NK-92 (cell line): ENCODE results near the gene CHRD.
"Not testable (repeated sequence)": the region's sequence is repeated elsewhere in the genome, so short reads cannot be mapped to it uniquely, and the experiment has no call there.

Source experiments
- DNase-seq: peaks from one replicate; lab custom pipeline; 2025; ENCODE audit not compliant: unreplicated experiment; lab: John Stamatoyannopoulos, UW

Gene CHRD

DNA sequence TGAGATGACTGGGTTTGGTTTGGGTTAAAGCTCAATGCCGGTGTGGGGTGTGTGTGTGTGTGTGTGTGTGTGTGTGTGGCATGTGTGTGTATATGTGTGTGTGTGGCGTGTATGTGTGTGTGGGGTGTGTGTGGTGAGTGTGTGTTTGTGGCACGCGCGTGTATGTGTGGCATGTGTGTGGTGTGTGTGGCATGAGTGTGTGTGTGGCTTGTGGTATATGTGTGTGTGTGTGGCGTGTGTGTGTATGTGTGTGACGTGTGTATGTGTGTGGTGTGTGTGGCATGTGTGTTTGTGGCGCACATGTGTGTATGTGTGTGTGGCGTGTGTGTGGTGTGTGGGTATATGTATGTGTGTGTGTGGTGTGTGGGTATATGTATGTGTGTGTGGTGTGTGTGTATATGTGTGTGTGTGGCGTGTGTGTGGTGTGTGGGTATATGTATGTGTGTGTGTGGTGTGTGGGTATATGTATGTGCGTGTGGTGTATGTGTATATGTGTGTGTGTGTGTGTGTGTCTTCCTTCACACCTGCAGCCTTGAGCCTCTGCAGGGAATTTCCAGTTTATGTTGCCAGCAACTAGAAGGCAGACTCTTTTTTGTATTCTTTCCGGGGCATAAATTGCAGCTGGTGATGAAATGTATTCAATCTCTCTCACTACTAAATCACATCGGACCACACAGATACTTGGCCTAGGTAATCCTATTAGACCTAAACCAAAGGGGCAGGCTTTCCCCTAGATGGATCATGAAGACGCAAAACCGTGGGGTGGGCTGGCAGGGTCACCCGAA is 34.8 kb downstream of the CHRD start:
- no peak for DNase-seq

DNA sequence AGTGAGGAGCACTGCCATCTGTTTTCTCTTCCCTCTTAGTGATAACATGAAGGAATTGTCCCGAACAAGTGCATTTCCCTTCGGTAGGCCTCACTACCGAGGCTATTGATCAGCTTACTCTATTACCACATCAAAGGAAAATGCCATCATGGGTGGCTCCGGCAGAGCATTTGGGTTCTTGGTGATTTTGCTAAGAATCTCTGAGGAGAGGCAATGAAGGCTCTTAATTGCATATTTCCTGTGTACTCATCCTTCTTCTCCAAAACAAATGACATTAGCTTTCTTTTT is 35.3 kb downstream of the CHRD start:
- DNase-seq = no peak

DNA sequence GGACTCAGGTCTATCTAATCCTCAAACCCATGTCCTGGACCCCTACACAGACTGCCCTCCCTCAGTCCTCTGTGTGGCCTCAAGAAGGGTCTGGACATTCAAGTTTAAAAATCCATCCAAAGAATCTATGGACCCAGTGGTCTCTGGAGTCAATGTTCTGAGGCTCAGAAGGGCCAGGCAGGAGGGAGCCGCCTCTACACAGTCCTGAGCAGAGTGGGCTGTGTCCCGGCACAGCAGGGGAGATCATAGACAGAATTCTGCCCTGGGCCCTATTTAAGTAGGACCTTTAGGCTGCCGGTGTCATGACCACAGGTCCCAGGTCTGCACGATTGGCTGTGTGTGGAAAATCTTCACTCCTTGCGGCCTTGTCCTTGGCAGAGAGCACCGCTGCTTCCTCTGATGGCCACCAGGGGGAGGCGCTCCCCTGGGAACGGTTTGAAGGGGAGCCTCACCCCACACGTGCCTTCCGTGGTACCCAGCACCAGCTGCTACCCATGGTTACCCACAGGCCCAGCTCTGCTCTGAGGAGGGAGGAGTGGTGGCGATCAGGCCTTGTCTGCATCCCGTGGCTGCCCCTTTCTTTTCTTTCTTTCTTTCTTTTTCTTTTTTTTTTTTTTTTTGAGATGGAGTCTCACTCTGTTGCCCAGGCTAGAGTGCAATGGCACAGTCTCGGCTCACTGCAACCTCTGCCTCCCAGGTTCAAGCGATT is 37.9 kb downstream of the CHRD start:
- DNase-seq = no peak

DNA sequence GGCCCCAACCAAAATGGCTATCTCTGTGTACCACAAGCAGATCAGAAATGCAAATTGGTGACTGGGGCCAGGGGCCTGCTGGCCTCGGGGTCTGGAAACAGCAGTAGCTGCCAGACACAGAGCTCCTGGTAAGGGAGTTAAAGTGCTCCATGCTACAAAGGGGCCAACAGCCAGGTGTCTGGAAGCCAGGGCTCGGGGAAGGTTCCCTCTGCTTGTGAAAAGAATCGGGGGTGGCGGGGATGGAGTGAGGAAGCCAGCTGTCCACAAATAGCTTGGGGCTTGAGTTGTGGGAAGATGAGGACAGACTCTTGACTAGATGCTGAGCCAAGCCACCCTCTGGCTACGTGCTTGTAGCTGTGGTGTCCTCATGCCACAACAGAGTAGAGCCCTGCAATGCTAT is 39.3 kb downstream of the CHRD start:
- DNase-seq = no peak

DNA sequence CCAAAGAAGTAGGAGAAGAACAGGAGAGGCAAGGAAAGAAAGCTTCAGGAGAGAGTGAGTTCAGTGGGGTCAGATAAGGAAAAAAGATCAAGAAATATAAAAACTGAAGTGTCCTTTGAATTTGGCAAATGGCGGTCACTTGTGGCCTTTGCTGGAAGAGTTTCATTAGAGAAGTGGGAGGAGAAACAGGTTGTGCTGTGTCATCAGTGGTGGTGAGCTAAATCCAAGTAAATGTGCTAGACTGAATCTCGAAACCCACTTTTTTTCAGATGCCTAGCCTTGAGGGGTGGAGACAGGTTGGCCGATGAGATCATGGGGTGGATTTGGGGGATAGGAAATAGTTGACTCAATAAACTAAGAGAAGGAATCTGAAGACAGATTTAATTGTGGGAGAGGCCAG is 43.7 kb downstream of the CHRD start:
- no peak for DNase-seq

DNA sequence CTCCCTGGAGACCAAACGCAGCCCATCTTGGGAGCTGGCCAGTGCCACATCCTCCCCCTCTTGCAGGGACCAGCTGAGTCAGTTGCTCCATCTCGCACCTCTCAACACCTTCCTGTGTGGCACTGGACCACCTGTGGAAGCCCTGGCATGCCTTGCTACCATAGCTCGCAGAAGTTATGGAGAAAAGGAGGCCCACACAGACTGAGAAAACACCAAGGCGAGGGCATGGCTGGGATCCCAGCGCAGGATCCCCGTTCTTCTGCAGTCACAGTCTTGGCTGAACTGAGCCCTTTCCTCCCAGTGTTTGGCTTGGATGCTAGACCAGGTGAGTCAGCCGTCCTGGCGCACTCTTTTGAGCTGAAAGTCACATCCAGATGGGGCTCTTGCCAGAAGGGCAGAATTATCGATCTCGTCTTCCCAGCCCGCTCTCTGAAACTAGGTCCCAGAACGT is 46.9 kb downstream of the CHRD start:
- DNase-seq = no peak

DNA sequence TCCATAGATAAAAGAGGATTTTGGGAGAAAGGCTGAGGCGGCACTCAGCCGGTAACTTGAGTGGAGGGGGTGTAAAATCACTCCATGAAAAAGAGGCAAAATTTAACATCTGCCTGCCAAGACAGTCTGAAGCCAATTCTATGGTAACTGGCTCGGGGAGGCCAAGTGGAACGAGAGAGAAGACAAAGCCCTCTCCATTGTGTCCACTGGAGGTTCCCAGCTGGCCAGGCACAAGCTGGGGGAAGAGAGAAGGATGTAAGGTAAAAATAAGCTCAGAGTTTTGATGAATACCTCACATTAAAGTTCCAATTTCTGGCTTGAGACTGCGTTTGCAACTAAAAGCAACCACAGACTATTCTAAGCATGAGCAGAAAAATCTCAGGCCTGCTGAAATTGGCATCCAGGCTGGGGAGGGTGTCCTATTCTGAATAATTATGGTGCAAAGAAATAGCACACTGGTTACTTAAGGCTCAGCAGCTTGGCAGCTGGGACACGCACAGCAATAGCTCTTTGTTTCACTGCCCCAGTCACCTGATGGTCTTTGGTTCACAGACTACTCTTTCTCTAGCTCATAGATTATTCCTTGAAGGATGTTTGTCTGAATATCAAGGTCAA is 48.8 kb downstream of the CHRD start:
- DNase-seq = no peak

DNA sequence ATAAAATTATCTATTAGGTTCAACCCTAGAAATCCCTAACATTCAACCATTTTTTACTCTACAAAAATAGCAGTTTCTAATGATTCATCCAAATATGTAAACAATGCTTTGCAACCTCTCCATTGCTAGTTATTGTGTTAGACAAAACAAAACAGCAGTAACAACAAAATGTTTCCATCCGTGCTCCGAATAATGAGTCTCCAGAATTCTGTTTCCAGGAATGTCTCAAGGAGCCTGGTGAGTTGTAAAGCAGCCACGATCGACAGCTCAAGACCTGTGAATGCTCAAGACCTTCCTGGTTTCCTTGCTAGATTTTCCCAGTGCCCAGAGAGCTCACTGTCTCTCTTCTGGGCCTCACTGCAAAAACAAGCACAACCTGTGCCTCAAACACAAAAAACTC is 49.9 kb downstream of the CHRD start:
- DNase-seq = no peak

DNA sequence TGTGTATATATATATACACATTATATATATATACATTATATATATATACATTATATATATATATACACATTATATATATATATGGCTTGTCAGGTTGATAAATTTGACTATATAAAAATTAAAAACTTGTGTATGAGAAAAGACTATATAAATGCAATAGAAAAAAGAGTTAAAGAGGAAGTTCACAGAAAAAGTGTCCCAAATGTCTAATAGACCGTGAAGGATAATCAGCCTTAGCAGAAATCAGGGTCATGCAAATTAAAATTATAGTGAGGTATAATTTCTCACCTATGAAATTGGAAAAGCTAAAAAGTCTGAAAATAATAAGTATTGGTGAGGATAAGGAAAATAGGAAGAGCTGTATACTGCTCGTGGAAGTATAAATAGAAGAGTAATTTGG is 51.1 kb downstream of the CHRD start:
- DNase-seq = no peak

DNA sequence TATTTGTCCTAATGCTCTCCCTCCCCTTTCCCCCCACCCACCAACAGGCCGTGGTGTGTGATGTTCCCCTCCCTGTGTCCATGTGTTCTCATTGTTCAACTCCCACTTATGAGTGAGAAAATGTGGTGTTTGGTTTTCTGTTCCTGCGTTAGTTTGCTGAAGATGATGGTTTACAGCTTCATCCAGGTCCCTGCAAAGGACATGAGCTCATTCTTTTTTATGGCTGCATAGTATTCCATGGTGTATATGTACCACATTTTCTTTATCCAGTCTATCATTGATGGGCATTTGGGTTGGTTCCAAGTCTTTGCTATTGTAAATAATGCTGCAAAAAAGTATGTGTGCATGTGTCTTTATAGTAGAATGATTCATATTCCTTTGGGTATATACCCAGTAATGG is 53.3 kb downstream of the CHRD start:
- DNase-seq = not testable (repeated sequence)

DNA sequence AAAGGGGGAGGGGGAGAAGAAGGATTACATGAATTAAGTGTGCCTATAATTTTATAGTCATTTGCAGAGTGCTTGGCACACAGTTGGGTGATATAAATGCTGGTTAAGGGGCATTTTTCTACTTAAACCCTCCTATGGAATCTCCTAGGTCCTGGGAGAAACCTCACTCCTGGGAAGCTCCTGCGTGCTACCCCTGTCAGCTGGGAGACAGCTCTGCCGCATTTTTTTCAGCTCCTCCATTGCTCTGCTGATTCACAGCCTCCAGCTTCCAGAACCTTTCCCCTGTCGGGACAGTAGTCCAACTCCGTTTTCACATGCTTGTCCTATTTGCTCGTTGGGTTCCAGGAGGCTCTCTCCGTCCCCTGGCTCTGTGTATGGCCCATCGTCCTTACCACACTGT is 59.2 kb downstream of the CHRD start:
- DNase-seq = no peak
